Measurements from ENCODE around the gene BTBD1.
"Not testable (repeated sequence)": the region's sequence is repeated elsewhere in the genome, so short reads cannot be mapped to it uniquely, and the experiment has no call there.

GRCh38 chr15:83000672-83001031 lies 66.4 kb downstream of the BTBD1 start:
- not testable (repeated sequence) for TF ChIP-seq POLR2A (IDR thresholded peaks at IDR 0.05; ENCODE audit: low read depth, low read length); EZH2 (IDR thresholded peaks at IDR 0.05; ENCODE audit: borderline replicate concordance, low read depth, low read length, severe bottlenecking); POLR2AphosphoS5 (IDR thresholded peaks at IDR 0.05; ENCODE audit: insufficient read depth, low read depth, low read length); JUN (IDR thresholded peaks at IDR 0.05; ENCODE audit: borderline replicate concordance, insufficient read depth, insufficient read length, low read depth); FOS (IDR thresholded peaks at IDR 0.05; ENCODE audit: borderline replicate concordance, insufficient read depth, low read length)
- TF ChIP-seq, protein P1, sequence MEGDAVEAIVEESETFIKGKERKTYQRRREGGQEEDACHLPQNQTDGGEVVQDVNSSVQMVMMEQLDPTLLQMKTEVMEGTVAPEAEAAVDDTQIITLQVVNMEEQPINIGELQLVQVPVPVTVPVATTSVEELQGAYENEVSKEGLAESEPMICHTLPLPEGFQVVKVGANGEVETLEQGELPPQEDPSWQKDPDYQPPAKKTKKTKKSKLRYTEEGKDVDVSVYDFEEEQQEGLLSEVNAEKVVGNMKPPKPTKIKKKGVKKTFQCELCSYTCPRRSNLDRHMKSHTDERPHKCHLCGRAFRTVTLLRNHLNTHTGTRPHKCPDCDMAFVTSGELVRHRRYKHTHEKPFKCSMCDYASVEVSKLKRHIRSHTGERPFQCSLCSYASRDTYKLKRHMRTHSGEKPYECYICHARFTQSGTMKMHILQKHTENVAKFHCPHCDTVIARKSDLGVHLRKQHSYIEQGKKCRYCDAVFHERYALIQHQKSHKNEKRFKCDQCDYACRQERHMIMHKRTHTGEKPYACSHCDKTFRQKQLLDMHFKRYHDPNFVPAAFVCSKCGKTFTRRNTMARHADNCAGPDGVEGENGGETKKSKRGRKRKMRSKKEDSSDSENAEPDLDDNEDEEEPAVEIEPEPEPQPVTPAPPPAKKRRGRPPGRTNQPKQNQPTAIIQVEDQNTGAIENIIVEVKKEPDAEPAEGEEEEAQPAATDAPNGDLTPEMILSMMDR (IDR thresholded peaks at IDR 0.05; ENCODE audit: extremely low read depth in 1 of 2, insufficient read depth in 1 of 2, low read depth in 1 of 2, low read length in 2 of 2): not testable (repeated sequence)
